Fibroblast of lung (primary cell): Measurements from ENCODE around the gene PTDSS2. TPM values are rescaled to one million over a fixed set of nuclear protein-coding genes. Genes with fewer than 3 reads are reported as not detected.

Source experiments
- DNase-seq, 2 donors: peaks; one replicate each; pipeline versions ENCODE4 v3.0.0 to v3.0.0-alpha.2; 2010; ENCODE audit warnings: low read depth in 2 of 2
- H2AFZ ChIP-seq: 2 replicates; pipeline ENCODE4 v1.5.1; 2012; ENCODE audit warnings: low read length, control low read depth, inconsistent platforms
- H3K27ac ChIP-seq: 2 replicates; pipeline ENCODE4 v1.5.1; 2011; ENCODE audit warnings: low read length, control low read depth; ENCODE audit not compliant: insufficient read depth
- H3K27me3 ChIP-seq: 2 replicates; pipeline ENCODE4 v1.5.1; 2011; ENCODE audit warnings: mild to moderate bottlenecking, low read length; ENCODE audit not compliant: control insufficient read depth, insufficient read depth
- H3K36me3 ChIP-seq: 2 replicates; pipeline ENCODE4 v1.5.1; 2011; ENCODE audit warnings: low read length; ENCODE audit not compliant: control insufficient read depth, insufficient read depth
- H3K4me1 ChIP-seq: 2 replicates; pipeline ENCODE4 v1.5.1; 2011; ENCODE audit warnings: low read length; ENCODE audit not compliant: control insufficient read depth, insufficient read depth; ENCODE audit errors: extremely low read depth
- H3K4me2 ChIP-seq: 2 replicates; pipeline ENCODE4 v1.5.1; 2011; ENCODE audit warnings: low read length, control low read depth; ENCODE audit not compliant: insufficient read depth; ENCODE audit errors: extremely low read depth
- H3K4me3 ChIP-seq, 4 experiments: fragments of 200-600 bp in 1 of 4; sonication (generic) in 1 of 4; replicated peaks in 1 of 4; 2 replicates each; pipeline ENCODE4 v1.5.1; 2011 to 2016; ENCODE audit warnings: low read length in 4 of 4, low read depth in 3 of 4, mild to moderate bottlenecking in 3 of 4, control low read depth in 2 of 4, inconsistent platforms in 1 of 4, mixed read lengths in 1 of 4; ENCODE audit not compliant: insufficient read depth in 1 of 4; ENCODE audit errors: control extremely low read depth in 1 of 4
- H3K79me2 ChIP-seq: 2 replicates; pipeline ENCODE4 v1.5.1; 2012; ENCODE audit warnings: mild to moderate bottlenecking, low read length, inconsistent platforms; ENCODE audit not compliant: control insufficient read depth, insufficient read depth
- H3K9ac ChIP-seq: 2 replicates; pipeline ENCODE4 v1.5.1; 2011; ENCODE audit warnings: mild to moderate bottlenecking, low read length, control low read depth; ENCODE audit not compliant: insufficient read depth
- H3K9me3 ChIP-seq: 2 replicates; pipeline ENCODE4 v1.5.1; 2012; ENCODE audit warnings: low read depth, low read length; ENCODE audit not compliant: control insufficient read depth, insufficient read depth
- H4K20me1 ChIP-seq: 2 replicates; pipeline ENCODE4 v1.5.1; 2011; ENCODE audit warnings: low read length; ENCODE audit not compliant: control insufficient read depth, insufficient read depth; ENCODE audit errors: extremely low read depth
- CTCF ChIP-seq, 2 donors: IDR thresholded peaks in 1 of 2; conservative IDR thresholded peaks in 1 of 2; 1 replicate in 1 of 2; 2 replicates in 1 of 2; pipeline ENCODE4 v1.5.1; 2011 to 2012; ENCODE audit warnings: low read length in 2 of 2, control low read depth in 1 of 2, inconsistent platforms in 1 of 2, low read depth in 1 of 2, mild to moderate bottlenecking in 1 of 2
- EZH2 ChIP-seq: IDR thresholded peaks from 2 replicates; pipeline ENCODE4 v1.5.1; 2012; ENCODE audit warnings: low read length, control low read depth, mild to moderate bottlenecking; ENCODE audit errors: missing control alignments
- polyA plus RNA-seq, 2 donors: library from polyadenylated mRNA; depleted of rRNA in 1 of 2; stranded (reverse) in 1 of 2; unstranded in 1 of 2; fragments of >200 nt; gene quantifications; 2 replicates each; pipeline ENCODE4 v1.2.1, GENCODE V29; 2011 to 2012; ENCODE audit warnings: missing spikeins in 1 of 2
- total RNA-seq: library from RNA; depleted of rRNA; stranded (reverse); fragments of >200 nt; gene quantifications from 2 replicates; pipeline ENCODE4 v1.2.1, GENCODE V29; 2014

Gene PTDSS2
- total and polyA plus RNA-seq, 2 donors (not counting 1 experiment from before 2014, with no cell fraction given): 17.4 to 36.7 TPM

DNA sequence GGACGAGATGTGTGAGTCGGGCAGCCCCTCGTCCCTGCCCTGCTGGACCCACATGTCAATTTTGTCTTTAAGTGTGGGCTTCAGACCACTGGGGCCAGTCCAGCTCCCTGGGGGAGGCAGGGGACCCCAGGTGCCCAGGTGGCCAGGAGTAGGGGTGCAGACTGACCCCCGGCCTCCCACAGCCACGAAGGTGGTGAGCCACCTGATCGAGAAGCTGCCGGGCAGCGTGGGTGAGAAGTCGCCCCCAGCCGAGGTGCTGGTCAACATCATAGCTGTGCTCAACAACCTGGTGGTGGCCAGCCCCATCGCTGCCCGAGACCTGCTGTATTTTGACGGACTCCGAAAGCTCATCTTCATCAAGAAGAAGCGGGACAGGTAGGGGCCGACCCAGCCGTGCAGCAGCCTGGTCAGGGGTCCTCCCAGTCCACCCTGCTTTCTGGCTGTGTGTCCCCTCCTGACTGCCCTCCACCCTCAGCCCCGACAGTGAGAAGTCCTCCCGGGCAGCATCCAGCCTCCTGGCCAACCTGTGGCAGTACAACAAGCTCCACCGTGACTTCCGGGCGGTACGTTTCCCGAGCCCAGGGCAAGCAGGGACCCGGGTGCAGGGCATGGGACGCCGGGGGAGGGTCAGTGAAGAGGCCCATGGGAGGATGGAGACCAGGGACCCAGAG, 46.2 kb upstream of the PTDSS2 start:
- no peak overlapping the region for H3K27ac ChIP-seq

DNA sequence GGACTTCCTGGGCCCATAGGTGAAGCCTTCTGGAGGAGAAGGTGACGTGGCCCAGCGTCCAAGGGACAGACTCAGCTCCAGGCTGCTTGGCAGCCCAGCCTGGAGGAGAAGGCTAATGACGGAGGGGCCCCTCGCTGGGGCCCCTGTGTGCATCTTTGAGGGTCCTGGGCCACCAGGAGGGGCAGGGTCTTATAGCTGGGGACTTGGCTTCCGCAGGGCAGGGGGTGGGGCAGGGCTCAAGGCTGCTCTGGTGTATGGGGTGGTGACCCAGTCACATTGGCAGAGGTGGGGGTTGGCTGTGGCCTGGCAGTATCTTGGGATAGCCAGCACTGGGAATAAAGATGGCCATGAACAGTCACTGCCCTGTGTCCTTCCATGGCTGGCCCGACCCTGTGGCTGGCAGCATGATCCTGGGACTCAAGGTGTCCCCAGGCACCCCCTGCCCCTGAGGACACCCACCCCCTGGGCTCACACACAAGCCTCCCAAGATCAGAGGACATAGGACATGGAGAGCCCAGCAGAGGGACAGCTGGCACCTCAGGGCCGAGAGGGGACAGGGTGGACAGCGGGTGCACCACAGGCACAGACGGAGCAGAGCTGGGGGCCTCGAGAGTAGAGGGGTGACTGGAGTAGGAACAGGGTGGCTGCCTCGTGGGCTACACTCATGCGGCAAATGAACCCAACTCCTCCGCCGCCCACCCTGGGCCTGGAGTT, 45.4 kb upstream of the PTDSS2 start:
- Histone ChIP-seq H3K4me3 (no peak overlapping the region), H2AFZ (no peak overlapping the region), H3K9ac (no peak overlapping the region), H3K4me1 (no peaks in the 10 kb centered on the region), H3K79me2 (no peaks in the 10 kb centered on the region), H3K4me2 (no peak overlapping the region), H3K27ac (no peak overlapping the region), H3K27me3 (no peaks in the 10 kb centered on the region), H3K36me3 (no peaks in the 10 kb centered on the region), H4K20me1 (no peaks in the 10 kb centered on the region), H3K9me3 (no peaks in the 10 kb centered on the region)
- no peak for DNase-seq
- TF ChIP-seq EZH2: no peak
- TF ChIP-seq CTCF (conservative IDR thresholded peaks at IDR 0.05 in 1 of 2, IDR thresholded peaks at IDR 0.05 in 1 of 2; ENCODE audit: low read depth in 1 of 2, low read length in 2 of 2): no peak

More for the DNA sequence above, 46.2 kb upstream of the PTDSS2 start:
- no peaks in the 10 kb centered on the region for H3K27me3 ChIP-seq
- H3K4me1 ChIP-seq: no peaks in the 10 kb centered on the region
- no peaks in the 10 kb centered on the region for H3K9me3 ChIP-seq
- H3K79me2 ChIP-seq: no peaks in the 10 kb centered on the region
- no peak for DNase-seq
- no peak overlapping the region for H3K4me3 ChIP-seq
- no peak overlapping the region for H2AFZ ChIP-seq
- H3K4me2 ChIP-seq: no peak overlapping the region
- no peak for TF ChIP-seq EZH2
- no peaks in the 10 kb centered on the region for H4K20me1 ChIP-seq
- H3K9ac ChIP-seq: no peak overlapping the region
- no peaks in the 10 kb centered on the region for H3K36me3 ChIP-seq

DNA sequence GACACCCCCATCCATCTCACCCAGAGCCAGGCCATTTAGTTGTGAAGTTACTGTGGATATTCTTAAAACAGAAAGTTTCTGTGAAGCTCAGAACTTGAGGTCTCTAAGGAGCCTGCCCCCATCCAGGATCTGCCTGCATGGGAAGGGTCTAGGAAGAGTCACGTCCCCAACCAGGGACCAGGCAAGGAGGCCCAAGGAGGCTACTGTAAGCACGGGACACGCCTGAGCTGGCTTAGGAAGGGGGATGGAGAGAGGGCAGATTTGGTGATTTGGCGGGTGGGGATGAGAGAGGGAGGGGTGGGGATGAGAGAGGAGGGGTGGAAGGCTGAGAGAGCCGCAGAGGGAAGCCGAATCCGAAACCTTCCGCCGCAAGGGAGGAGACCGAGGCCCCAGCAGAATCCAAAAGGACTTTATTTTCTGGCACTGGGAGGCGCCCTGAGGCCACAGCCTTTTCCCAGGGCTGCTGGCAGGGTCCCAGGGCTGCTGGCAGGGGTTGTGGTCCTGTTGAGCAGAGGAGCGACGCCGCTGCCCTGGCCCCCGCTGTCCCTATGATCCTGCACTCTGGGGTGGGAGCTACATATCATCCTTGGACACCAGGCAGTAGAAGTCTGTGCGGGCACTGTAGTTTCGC, 44.6 kb upstream of the PTDSS2 start:
- no peak overlapping the region for H3K27ac ChIP-seq
- no peaks in the 10 kb centered on the region for H3K79me2 ChIP-seq
- H3K36me3 ChIP-seq: no peaks in the 10 kb centered on the region
- no peaks in the 10 kb centered on the region for H3K4me1 ChIP-seq
- H3K4me3 ChIP-seq: peak overlapping the region in 1 of 4 experiments; percentile 67
- H3K9me3 ChIP-seq: no peaks in the 10 kb centered on the region
- TF ChIP-seq EZH2 (no peak), CTCF (conservative IDR thresholded peaks at IDR 0.05 in 1 of 2, IDR thresholded peaks at IDR 0.05 in 1 of 2; ENCODE audit: low read depth in 1 of 2, low read length in 2 of 2) (peak in 1 of 2 donors; percentile 3)
- no peak overlapping the region for H2AFZ ChIP-seq
- peak in 1 of 2 donors; percentile 29 for DNase-seq
- no peak overlapping the region for H3K9ac ChIP-seq
- H3K27me3 ChIP-seq: no peaks in the 10 kb centered on the region
- H4K20me1 ChIP-seq: no peaks in the 10 kb centered on the region
- H3K4me2 ChIP-seq: no peak overlapping the region
